Measurements from ENCODE around the gene SREBF1. TPM values are rescaled to one million over a fixed set of nuclear protein-coding genes. Genes with fewer than 3 reads are reported as not detected.

The SREBF1 gene
- polyA plus RNA-seq, 6 donors from 2014 or later, result 4.8 to 10.0 (median 5.4) TPM

- Mint-ChIP-seq H3K27me3 (peaks cover 0 to 4% (median 0%) of the 10 kb centered on the region in 3 donors), H3K4me1 (peaks cover 37 to 53% (median 50%) of the 10 kb centered on the region in 3 donors), H3K4me3 (peak overlapping the region in 2 of 8 donors; percentile 35 to 59), H3K27ac (peak overlapping the region in 1 of 6 donors; percentile 28), H3K36me3 (peaks cover 0 to 5% of the 10 kb centered on the region in 2 donors), H3K9me3 (no peaks in the 10 kb centered on the region)
- ATAC-seq (ENCODE audit: low read depth in 2 of 2) (no peak), DNase-seq (no peak)
These were observed 14.6 kb downstream of the SREBF1 start for GRCh38 chr17:17822189-17822588.

- Mint-ChIP-seq H3K27ac (peak overlapping the region in 2 of 6 donors; percentile 22 to 83), H3K36me3 (peaks cover 0 to 5% of the 10 kb centered on the region in 2 donors), H3K9me3 (no peaks in the 10 kb centered on the region), H3K4me3 (no peak overlapping the region), H3K27me3 (peaks cover 0 to 4% (median 0%) of the 10 kb centered on the region in 3 donors), H3K4me1 (peaks cover 24 to 38% (median 34%) of the 10 kb centered on the region in 3 donors)
- DNase-seq (no peak), ATAC-seq (ENCODE audit: low read depth in 2 of 2) (no peak)
These were observed 16.2 kb downstream of the SREBF1 start for GRCh38 chr17:17820463-17821158.

- DNase-seq, result no peak
These were observed 16.7 kb downstream of the SREBF1 start for GRCh38 chr17:17820046-17820445.

GRCh38 chr17:17819561-17819995 is 17.2 kb downstream of the SREBF1 start:
- Mint-ChIP-seq H3K4me3 (peak overlapping the region in 1 of 8 donors; percentile 31), H3K4me1 (peaks cover 17 to 32% (median 27%) of the 10 kb centered on the region in 3 donors), H3K36me3 (peaks cover 0 to 5% of the 10 kb centered on the region in 2 donors), H3K9me3 (no peaks in the 10 kb centered on the region), H3K27ac (peak overlapping the region in 3 of 6 donors; percentile 45 to 83 (median 68)), H3K27me3 (peaks cover 0 to 4% (median 0%) of the 10 kb centered on the region in 3 donors)
- ATAC-seq (ENCODE audit: low read depth in 2 of 2), result no peak
- DNase-seq, result no peak

More at GRCh38 chr17:17820046-17820445, 16.7 kb downstream of the SREBF1 start:
- Mint-ChIP-seq H3K9me3 (no peaks in the 10 kb centered on the region), H3K4me3 (peak overlapping the region in 1 of 8 donors; percentile 31), H3K27ac (peak overlapping the region in 1 of 6 donors; percentile 45), H3K4me1 (peaks cover 22 to 37% (median 32%) of the 10 kb centered on the region in 3 donors), H3K27me3 (peaks cover 0 to 4% (median 0%) of the 10 kb centered on the region in 3 donors), H3K36me3 (peaks cover 0 to 5% of the 10 kb centered on the region in 2 donors)
- ATAC-seq (ENCODE audit: low read depth in 2 of 2), result no peak

GRCh38 chr17:17819111-17819510 is 17.7 kb downstream of the SREBF1 start:
- DNase-seq (no peak), ATAC-seq (ENCODE audit: low read depth in 2 of 2) (no peak)
- no peaks in the 10 kb centered on the region for H3K9me3 Mint-ChIP-seq
- peaks cover 0 to 5% of the 10 kb centered on the region in 2 donors for H3K36me3 Mint-ChIP-seq
- H3K4me1 Mint-ChIP-seq, result peaks cover 13 to 27% (median 23%) of the 10 kb centered on the region in 3 donors
- H3K27ac Mint-ChIP-seq, result peak overlapping the region in 2 of 6 donors; percentile 32 to 83
- H3K4me3 Mint-ChIP-seq, result no peak overlapping the region
- H3K27me3 Mint-ChIP-seq, result peaks cover 0 to 4% (median 0%) of the 10 kb centered on the region in 3 donors

- H3K4me1 Mint-ChIP-seq, result peaks cover 12 to 22% (median 16%) of the 10 kb centered on the region in 3 donors
- ATAC-seq (ENCODE audit: low read depth in 2 of 2), result no peak
These were observed 18.7 kb downstream of the SREBF1 start for GRCh38 chr17:17818088-17818526.

GRCh38 chr17:17817552-17817947 is 19.2 kb downstream of the SREBF1 start:
- Mint-ChIP-seq H3K4me3 (peak overlapping the region in 1 of 8 donors; percentile 38), H3K27ac (peak overlapping the region in 2 of 6 donors; percentile 59 to 83), H3K4me1 (peaks cover 7 to 16% (median 11%) of the 10 kb centered on the region in 3 donors), H3K27me3 (peaks cover 0 to 4% (median 0%) of the 10 kb centered on the region in 3 donors), H3K36me3 (peaks cover 0 to 5% of the 10 kb centered on the region in 2 donors), H3K9me3 (no peaks in the 10 kb centered on the region)
- ATAC-seq (ENCODE audit: low read depth in 2 of 2), result no peak
- DNase-seq, result no peak

More at GRCh38 chr17:17818088-17818526, 18.7 kb downstream of the SREBF1 start:
- no peak for DNase-seq
- Mint-ChIP-seq H3K4me3 (peak overlapping the region in 1 of 8 donors; percentile 38), H3K27me3 (peaks cover 0 to 4% (median 0%) of the 10 kb centered on the region in 3 donors), H3K36me3 (peaks cover 0 to 5% of the 10 kb centered on the region in 2 donors), H3K27ac (peak overlapping the region in 2 of 6 donors; percentile 32 to 59), H3K9me3 (no peaks in the 10 kb centered on the region)

GRCh38 chr17:17816831-17817551 is 19.8 kb downstream of the SREBF1 start:
- Mint-ChIP-seq H3K27me3 (peaks cover 0 to 4% (median 0%) of the 10 kb centered on the region in 3 donors), H3K36me3 (peaks cover 0 to 5% of the 10 kb centered on the region in 2 donors), H3K4me3 (no peak overlapping the region), H3K9me3 (no peaks in the 10 kb centered on the region), H3K4me1 (peaks cover 5 to 11% (median 10%) of the 10 kb centered on the region in 3 donors), H3K27ac (peak overlapping the region in 1 of 6 donors; percentile 28)
- DNase-seq (no peak), ATAC-seq (ENCODE audit: low read depth in 2 of 2) (no peak)

GRCh38 chr17:17816240-17816814 is 20.5 kb downstream of the SREBF1 start:
- Mint-ChIP-seq H3K9me3 (no peaks in the 10 kb centered on the region), H3K4me1 (peaks cover 5 to 10% (median 6%) of the 10 kb centered on the region in 3 donors), H3K27me3 (peaks cover 0 to 4% (median 0%) of the 10 kb centered on the region in 3 donors), H3K4me3 (no peak overlapping the region), H3K36me3 (peaks cover 0 to 5% of the 10 kb centered on the region in 2 donors), H3K27ac (peak overlapping the region in 1 of 6 donors; percentile 86)
- DNase-seq (no peak), ATAC-seq (ENCODE audit: low read depth in 2 of 2) (no peak)

- H3K36me3 Mint-ChIP-seq, result peaks cover 0 to 5% of the 10 kb centered on the region in 2 donors
- ATAC-seq (ENCODE audit: low read depth in 2 of 2), result no peak
- H3K4me3 Mint-ChIP-seq, result no peak overlapping the region
- no peaks in the 10 kb centered on the region for H3K27me3 Mint-ChIP-seq
- H3K27ac Mint-ChIP-seq, result peak overlapping the region in 1 of 6 donors; percentile 72
- no peaks in the 10 kb centered on the region for H3K9me3 Mint-ChIP-seq
- peaks cover 1 to 5% (median 5%) of the 10 kb centered on the region in 3 donors for H3K4me1 Mint-ChIP-seq
- no peak for DNase-seq
These were observed 21.2 kb downstream of the SREBF1 start for GRCh38 chr17:17815436-17816200.

- H3K4me3 Mint-ChIP-seq, result no peak overlapping the region
- H3K36me3 Mint-ChIP-seq, result peaks cover 0 to 5% of the 10 kb centered on the region in 2 donors
- H3K27me3 Mint-ChIP-seq, result no peaks in the 10 kb centered on the region
- no peak for ATAC-seq (ENCODE audit: low read depth in 2 of 2)
- peaks cover 1 to 5% (median 5%) of the 10 kb centered on the region in 3 donors for H3K4me1 Mint-ChIP-seq
- H3K27ac Mint-ChIP-seq, result no peak overlapping the region
- H3K9me3 Mint-ChIP-seq, result no peaks in the 10 kb centered on the region
- DNase-seq, result no peak
These were observed 21.8 kb downstream of the SREBF1 start for GRCh38 chr17:17815062-17815406.

- no peak for DNase-seq
- Mint-ChIP-seq H3K4me3 (no peak overlapping the region), H3K4me1 (peaks cover 1 to 5% (median 5%) of the 10 kb centered on the region in 3 donors), H3K27ac (no peak overlapping the region), H3K27me3 (no peaks in the 10 kb centered on the region), H3K36me3 (peaks cover 0 to 5% of the 10 kb centered on the region in 2 donors), H3K9me3 (no peaks in the 10 kb centered on the region)
- ATAC-seq (ENCODE audit: low read depth in 2 of 2), result no peak
These were observed 22.4 kb downstream of the SREBF1 start for GRCh38 chr17:17814162-17815061.

All from naive B cell (primary cell).